Bronchial epithelial cell (primary cell): ENCODE results near the gene FOXC1. TPM values are rescaled to one million over a fixed set of nuclear protein-coding genes. Genes with fewer than 3 reads are reported as not detected.

Experiments used
- DNase-seq: peaks from one replicate; pipeline ENCODE4 v3.0.0-alpha.2; 2010; ENCODE audit warnings: low read depth
- FAIRE-seq: peaks from 2 replicates; lab custom pipeline; 2011; peaks lifted over from hg19 to GRCh38; lab: Jason Lieb, UNC
- H3K27me3 ChIP-seq: 2 replicates; pipeline ENCODE4 v1.5.1; 2011; ENCODE audit warnings: low read length; ENCODE audit not compliant: control insufficient read depth, insufficient read depth
- H3K36me3 ChIP-seq: 2 replicates; pipeline ENCODE4 v1.5.1; 2011; ENCODE audit warnings: low read length; ENCODE audit not compliant: control insufficient read depth, insufficient read depth
- H3K4me3 ChIP-seq: 2 replicates; pipeline ENCODE4 v1.5.1; 2011; ENCODE audit warnings: mild to moderate bottlenecking, low read depth, low read length, control low read depth
- total RNA-seq: library from RNA; depleted of rRNA; stranded (reverse); fragments of >200 nt; gene quantifications from 2 replicates; pipeline ENCODE4 v1.2.1, GENCODE V29; 2014
- TF ChIP-seq, protein P1 (sequence below): IDR thresholded peaks from 2 replicates; pipeline ENCODE4 v1.5.1; 2011; ENCODE audit warnings: mild to moderate bottlenecking, moderate library complexity, low read length, control low read depth, inconsistent platforms; ENCODE audit not compliant: insufficient read depth, severe bottlenecking

FOXC1 gene
- total RNA-seq, 1 donor from 2014 or later: 3.7 TPM

DNA sequence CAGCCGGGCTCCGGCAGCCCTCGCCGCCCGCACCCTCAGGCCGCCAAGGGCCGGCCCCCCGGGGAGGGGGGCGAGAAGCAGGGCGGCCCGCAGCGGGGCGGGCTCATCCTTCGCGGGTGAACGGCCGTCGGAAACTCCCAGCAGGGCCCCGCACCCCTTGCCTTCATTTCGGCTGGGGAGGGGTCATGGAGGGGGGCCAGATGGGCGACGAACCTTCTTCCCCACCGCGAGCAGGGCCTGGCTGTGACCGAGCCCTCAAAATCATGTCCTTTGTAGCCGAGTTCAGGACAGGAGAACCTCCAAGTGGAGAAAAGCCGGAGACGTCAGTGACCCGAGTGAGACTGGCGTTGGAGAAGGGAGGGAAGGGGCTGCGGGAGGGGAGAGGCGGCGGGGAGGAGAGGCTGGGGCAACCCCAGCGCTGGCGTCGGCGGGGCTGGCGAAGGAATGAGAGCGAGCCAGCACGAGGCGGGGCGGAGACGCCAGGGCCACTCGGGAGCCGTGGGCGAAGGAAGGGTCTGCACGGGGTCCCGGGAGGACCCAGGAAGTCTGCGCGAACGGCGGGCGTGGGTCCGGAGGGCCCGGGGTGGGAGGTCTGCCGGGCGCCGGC lies 571 bp upstream of the FOXC1 start:
- Histone ChIP-seq H3K4me3 (peak overlapping the region; percentile 56), H3K27me3 (peaks cover 1% of the 10 kb centered on the region), H3K36me3 (no peaks in the 10 kb centered on the region)
- TF ChIP-seq, protein P1, sequence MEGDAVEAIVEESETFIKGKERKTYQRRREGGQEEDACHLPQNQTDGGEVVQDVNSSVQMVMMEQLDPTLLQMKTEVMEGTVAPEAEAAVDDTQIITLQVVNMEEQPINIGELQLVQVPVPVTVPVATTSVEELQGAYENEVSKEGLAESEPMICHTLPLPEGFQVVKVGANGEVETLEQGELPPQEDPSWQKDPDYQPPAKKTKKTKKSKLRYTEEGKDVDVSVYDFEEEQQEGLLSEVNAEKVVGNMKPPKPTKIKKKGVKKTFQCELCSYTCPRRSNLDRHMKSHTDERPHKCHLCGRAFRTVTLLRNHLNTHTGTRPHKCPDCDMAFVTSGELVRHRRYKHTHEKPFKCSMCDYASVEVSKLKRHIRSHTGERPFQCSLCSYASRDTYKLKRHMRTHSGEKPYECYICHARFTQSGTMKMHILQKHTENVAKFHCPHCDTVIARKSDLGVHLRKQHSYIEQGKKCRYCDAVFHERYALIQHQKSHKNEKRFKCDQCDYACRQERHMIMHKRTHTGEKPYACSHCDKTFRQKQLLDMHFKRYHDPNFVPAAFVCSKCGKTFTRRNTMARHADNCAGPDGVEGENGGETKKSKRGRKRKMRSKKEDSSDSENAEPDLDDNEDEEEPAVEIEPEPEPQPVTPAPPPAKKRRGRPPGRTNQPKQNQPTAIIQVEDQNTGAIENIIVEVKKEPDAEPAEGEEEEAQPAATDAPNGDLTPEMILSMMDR: no peak
- FAIRE-seq (no peak), DNase-seq (no peak)

- Histone ChIP-seq H3K4me3 (peak overlapping the region; percentile 56), H3K27me3 (no peaks in the 10 kb centered on the region), H3K36me3 (no peaks in the 10 kb centered on the region)
- FAIRE-seq: no peak
- TF ChIP-seq, protein P1: no peak
- peak; percentile 20 for DNase-seq
These were observed 994 bp downstream of the FOXC1 start for GRCh38 chr6:1610497-1611321.

GRCh38 chr6:1611322-1611571 lies 1.5 kb downstream of the FOXC1 start:
- H3K36me3 ChIP-seq: no peaks in the 10 kb centered on the region
- H3K27me3 ChIP-seq: no peaks in the 10 kb centered on the region
- no peak for DNase-seq
- no peak for FAIRE-seq
- TF ChIP-seq, protein P1: peak; percentile 47
- H3K4me3 ChIP-seq: peak overlapping the region; percentile 56

GRCh38 chr6:1611572-1612298 lies 2.0 kb downstream of the FOXC1 start:
- Histone ChIP-seq H3K36me3 (no peaks in the 10 kb centered on the region), H3K4me3 (peak overlapping the region; percentile 56), H3K27me3 (no peaks in the 10 kb centered on the region)
- peak; percentile 26 for DNase-seq
- FAIRE-seq: no peak
- TF ChIP-seq, protein P1: no peak

DNA sequence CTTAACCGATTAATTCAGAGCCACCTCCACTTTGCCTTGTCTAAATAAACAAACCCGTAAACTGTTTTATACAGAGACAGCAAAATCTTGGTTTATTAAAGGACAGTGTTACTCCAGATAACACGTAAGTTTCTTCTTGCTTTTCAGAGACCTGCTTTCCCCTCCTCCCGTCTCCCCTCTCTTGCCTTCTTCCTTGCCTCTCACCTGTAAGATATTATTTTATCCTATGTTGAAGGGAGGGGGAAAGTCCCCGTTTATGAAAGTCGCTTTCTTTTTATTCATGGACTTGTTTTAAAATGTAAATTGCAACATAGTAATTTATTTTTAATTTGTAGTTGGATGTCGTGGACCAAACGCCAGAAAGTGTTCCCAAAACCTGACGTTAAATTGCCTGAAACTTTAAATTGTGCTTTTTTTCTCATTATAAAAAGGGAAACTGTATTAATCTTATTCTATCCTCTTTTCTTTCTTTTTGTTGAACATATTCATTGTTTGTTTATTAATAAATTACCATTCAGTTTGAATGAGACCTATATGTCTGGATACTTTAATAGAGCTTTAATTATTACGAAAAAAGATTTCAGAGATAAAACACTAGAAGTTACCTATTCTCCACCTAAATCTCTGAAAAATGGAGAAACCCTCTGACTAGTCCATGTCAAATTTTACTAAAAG lies 2.7 kb downstream of the FOXC1 start:
- DNase-seq (peak; percentile 27), FAIRE-seq (no peak)
- H3K4me3 ChIP-seq: peak overlapping the region; percentile 56
- H3K27me3 ChIP-seq: no peaks in the 10 kb centered on the region
- H3K36me3 ChIP-seq: no peaks in the 10 kb centered on the region
- TF ChIP-seq, protein P1: no peak
